GM12892 (cell line): Measurements from ENCODE around the gene LRRFIP1.

ENCODE experiments used
- POLR2AphosphoS5 ChIP-seq: IDR thresholded peaks from 2 replicates; pipeline ENCODE4 v1.6.1; 2011; ENCODE audit warnings: low read depth, low read length, control low read depth
- TAF1 ChIP-seq: IDR thresholded peaks from 2 replicates; pipeline ENCODE4 v1.6.1; 2011; ENCODE audit warnings: low read depth, mild to moderate bottlenecking, control low read depth, low read length, borderline replicate concordance

- TF ChIP-seq POLR2AphosphoS5, result no peak
- TF ChIP-seq TAF1, result no peak
Measured at GRCh38 chr2:237704501-237705434, 77.4 kb downstream of the LRRFIP1 start.
